ENCODE data around the gene KRTAP5-2. TPM values are rescaled to one million over a fixed set of nuclear protein-coding genes. Genes with fewer than 3 reads are reported as not detected.

KRTAP5-2 gene
- total RNA-seq, 2 donors from 2014 or later: not detected

GRCh38 chr11:1556278-1556902 is 41.7 kb downstream of the KRTAP5-2 start:
- Histone ChIP-seq H3K9me3 (no peaks in the 10 kb centered on the region), H3K4me3 (no peak overlapping the region), H3K27ac (no peak overlapping the region), H3K36me3 (peaks cover 35% of the 10 kb centered on the region), H3K27me3 (no peaks in the 10 kb centered on the region), H3K4me1 (peaks cover 0 to 45% of the 10 kb centered on the region in 2 donors)
- no peak for DNase-seq (ENCODE audit: low spot score)
- TF ChIP-seq, protein P1, sequence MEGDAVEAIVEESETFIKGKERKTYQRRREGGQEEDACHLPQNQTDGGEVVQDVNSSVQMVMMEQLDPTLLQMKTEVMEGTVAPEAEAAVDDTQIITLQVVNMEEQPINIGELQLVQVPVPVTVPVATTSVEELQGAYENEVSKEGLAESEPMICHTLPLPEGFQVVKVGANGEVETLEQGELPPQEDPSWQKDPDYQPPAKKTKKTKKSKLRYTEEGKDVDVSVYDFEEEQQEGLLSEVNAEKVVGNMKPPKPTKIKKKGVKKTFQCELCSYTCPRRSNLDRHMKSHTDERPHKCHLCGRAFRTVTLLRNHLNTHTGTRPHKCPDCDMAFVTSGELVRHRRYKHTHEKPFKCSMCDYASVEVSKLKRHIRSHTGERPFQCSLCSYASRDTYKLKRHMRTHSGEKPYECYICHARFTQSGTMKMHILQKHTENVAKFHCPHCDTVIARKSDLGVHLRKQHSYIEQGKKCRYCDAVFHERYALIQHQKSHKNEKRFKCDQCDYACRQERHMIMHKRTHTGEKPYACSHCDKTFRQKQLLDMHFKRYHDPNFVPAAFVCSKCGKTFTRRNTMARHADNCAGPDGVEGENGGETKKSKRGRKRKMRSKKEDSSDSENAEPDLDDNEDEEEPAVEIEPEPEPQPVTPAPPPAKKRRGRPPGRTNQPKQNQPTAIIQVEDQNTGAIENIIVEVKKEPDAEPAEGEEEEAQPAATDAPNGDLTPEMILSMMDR (IDR thresholded peaks at IDR 0.05): no peak

- no peak overlapping the region for H3K27ac ChIP-seq
- H3K4me1 ChIP-seq: peaks cover 0 to 45% of the 10 kb centered on the region in 2 donors
- DNase-seq (ENCODE audit: low spot score): no peak
- TF ChIP-seq, protein P1 (IDR thresholded peaks at IDR 0.05): no peak
- no peaks in the 10 kb centered on the region for H3K9me3 ChIP-seq
- no peak overlapping the region for H3K4me3 ChIP-seq
- no peaks in the 10 kb centered on the region for H3K27me3 ChIP-seq
- peaks cover 29% of the 10 kb centered on the region for H3K36me3 ChIP-seq
These were observed 42.4 kb downstream of the KRTAP5-2 start for GRCh38 chr11:1555713-1556153.

- DNase-seq (ENCODE audit: low spot score): no peak
- peaks cover 23% of the 10 kb centered on the region for H3K36me3 ChIP-seq
- H3K4me1 ChIP-seq: peaks cover 0 to 39% of the 10 kb centered on the region in 2 donors
- no peak overlapping the region for H3K4me3 ChIP-seq
- H3K27ac ChIP-seq: no peak overlapping the region
- H3K9me3 ChIP-seq: no peaks in the 10 kb centered on the region
- no peaks in the 10 kb centered on the region for H3K27me3 ChIP-seq
- TF ChIP-seq, protein P1 (IDR thresholded peaks at IDR 0.05): no peak
These were observed 42.9 kb downstream of the KRTAP5-2 start for GRCh38 chr11:1554981-1555712.

DNA sequence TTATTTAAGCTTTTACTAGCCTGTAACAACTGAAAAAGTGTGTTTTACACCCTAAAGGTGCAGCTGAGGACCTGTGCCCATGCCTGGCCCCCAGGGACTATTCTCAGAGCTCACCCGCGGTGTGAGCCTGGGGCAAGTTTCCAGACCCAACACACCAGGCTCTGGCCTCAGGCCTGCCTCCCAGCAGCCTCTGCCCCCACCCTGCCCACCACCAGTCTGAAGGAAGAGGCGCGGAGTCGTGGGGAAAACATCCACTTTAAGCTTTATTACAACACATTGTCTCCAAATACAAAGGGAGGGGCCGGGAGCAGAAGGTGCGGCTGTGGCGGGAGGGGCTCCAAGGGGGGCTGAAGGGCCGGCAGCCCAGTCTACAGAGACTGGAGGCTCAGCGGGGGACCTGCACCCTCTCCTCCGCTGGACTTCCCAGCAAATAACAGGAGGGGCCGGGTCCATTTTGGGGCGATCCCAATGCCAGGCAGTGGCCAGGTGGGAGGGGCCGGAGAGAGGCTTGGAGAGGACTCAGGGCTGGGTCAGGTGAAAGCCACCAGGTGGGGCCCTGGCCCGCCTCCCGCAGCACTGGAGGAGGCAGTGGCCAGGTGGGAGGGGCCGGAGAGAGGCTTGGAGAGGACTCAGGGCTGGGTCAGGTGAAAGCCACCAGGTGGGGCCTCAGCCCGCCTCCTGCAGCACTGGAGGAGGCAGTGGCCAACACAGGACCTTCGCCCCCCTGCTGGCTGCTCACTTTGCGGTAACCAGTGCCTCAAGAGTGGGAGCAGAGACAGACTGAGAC is 44.1 kb downstream of the KRTAP5-2 start:
- DNase-seq (ENCODE audit: low spot score): no peak

More for the DNA sequence above, 44.1 kb downstream of the KRTAP5-2 start:
- Histone ChIP-seq H3K4me1 (peaks cover 0 to 33% of the 10 kb centered on the region in 2 donors), H3K27me3 (no peaks in the 10 kb centered on the region), H3K9me3 (no peaks in the 10 kb centered on the region), H3K4me3 (no peak overlapping the region), H3K36me3 (peaks cover 23% of the 10 kb centered on the region), H3K27ac (no peak overlapping the region)
- TF ChIP-seq, protein P1 (IDR thresholded peaks at IDR 0.05): no peak

Measured in right atrium auricular region (tissue), 2 donors.